ENCODE data around the gene HIRA. TPM values are rescaled to one million over a fixed set of nuclear protein-coding genes. Genes with fewer than 3 reads are reported as not detected.
"Not testable (repeated sequence)": the region's sequence is repeated elsewhere in the genome, so short reads cannot be mapped to it uniquely, and the experiment has no call there.

HIRA gene
- total RNA-seq, 4 donors from 2014 or later = 18.3 to 29.3 (median 20.3) TPM

DNA sequence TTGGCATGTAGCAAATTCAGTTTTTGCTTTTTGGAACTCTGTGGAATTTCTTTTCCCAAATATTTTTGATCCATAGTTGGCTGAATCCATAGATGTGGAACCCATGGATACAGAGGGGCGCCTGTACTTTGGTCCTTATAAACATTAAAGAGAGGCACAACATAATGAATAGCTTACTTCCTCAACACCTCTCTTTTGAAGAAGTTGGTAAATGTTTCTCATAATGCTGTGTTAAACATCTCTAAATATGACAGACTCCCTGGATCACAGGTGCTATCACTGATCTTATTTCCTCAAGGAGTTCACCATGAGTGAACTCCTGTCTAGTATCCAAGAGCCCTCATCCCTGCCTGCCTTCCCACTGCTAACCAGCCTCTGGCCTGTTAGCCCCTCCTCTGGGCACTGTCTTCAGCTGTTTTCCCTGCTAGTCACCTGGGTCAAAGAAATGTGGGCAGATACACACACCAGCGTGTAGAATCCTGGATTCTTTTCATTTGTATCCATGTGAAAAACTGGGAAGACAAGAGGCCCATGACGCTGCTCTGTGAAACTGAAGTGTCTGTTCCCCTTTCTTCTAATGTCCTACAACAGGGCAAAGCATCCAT lies 63.7 kb downstream of the HIRA start:
- no peaks in the 10 kb centered on the region for H3K27me3 ChIP-seq
- H3K27ac ChIP-seq = no peak overlapping the region
- H3K9me3 ChIP-seq = no peaks in the 10 kb centered on the region
- peaks cover 0 to 27% (median 13%) of the 10 kb centered on the region in 4 donors for H3K36me3 ChIP-seq
- no peak for DNase-seq
- intact Hi-C loops (cut with DNase I; ENCODE audit: low total_unique reads) = no loop called here
- H3K4me3 ChIP-seq = no peak overlapping the region
- no peak for TF ChIP-seq POLR2AphosphoS5 (IDR thresholded peaks at IDR 0.05)
- TF ChIP-seq EP300 (IDR thresholded peaks at IDR 0.05; ENCODE audit: low read depth) = no peak
- no peak for TF ChIP-seq POLR2A (IDR thresholded peaks at IDR 0.05)
- TF ChIP-seq, protein P1, sequence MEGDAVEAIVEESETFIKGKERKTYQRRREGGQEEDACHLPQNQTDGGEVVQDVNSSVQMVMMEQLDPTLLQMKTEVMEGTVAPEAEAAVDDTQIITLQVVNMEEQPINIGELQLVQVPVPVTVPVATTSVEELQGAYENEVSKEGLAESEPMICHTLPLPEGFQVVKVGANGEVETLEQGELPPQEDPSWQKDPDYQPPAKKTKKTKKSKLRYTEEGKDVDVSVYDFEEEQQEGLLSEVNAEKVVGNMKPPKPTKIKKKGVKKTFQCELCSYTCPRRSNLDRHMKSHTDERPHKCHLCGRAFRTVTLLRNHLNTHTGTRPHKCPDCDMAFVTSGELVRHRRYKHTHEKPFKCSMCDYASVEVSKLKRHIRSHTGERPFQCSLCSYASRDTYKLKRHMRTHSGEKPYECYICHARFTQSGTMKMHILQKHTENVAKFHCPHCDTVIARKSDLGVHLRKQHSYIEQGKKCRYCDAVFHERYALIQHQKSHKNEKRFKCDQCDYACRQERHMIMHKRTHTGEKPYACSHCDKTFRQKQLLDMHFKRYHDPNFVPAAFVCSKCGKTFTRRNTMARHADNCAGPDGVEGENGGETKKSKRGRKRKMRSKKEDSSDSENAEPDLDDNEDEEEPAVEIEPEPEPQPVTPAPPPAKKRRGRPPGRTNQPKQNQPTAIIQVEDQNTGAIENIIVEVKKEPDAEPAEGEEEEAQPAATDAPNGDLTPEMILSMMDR (IDR thresholded peaks at IDR 0.05) = no peak
- in situ Hi-C loops (cut with MboI; ENCODE audit: low pct_ligation_motif_present in 1 of 4, low pct_unique_long_range_greater_than_20kb in 1 of 4, low sequenced_read_pairs in 3 of 4) = no loop called here
- 86 to 92% methylated on average over 3 of the region's 3 CpGs for WGBS, 2 donors (ENCODE audit: low coverage in 1 of 2)
- no peaks in the 10 kb centered on the region for H3K4me1 ChIP-seq

- H3K4me3 ChIP-seq; DNase-seq; H3K27me3 ChIP-seq; H3K4me1 ChIP-seq; in situ Hi-C loops (cut with MboI; ENCODE audit: low pct_ligation_motif_present in 1 of 4, low pct_unique_long_range_greater_than_20kb in 1 of 4, low sequenced_read_pairs in 3 of 4); H3K27ac ChIP-seq; H3K9me3 ChIP-seq; intact Hi-C loops (cut with DNase I; ENCODE audit: low total_unique reads): not testable (repeated sequence)
- 95% methylated on average over 7 of the region's 7 CpGs; no CpG with 5 or more reads in 1 of the 2 donors for WGBS, 2 donors (ENCODE audit: low coverage in 1 of 2)
- H3K36me3 ChIP-seq = peaks cover 0 to 48% (median 17%) of the 10 kb centered on the region in 4 donors
Observed at GRCh38 chr22:19363541-19363940, 68.0 kb downstream of the HIRA start.

GRCh38 chr22:19361501-19362103 lies 69.9 kb downstream of the HIRA start:
- no peaks in the 10 kb centered on the region for H3K27me3 ChIP-seq
- in situ Hi-C loops (cut with MboI; ENCODE audit: low pct_ligation_motif_present in 1 of 4, low pct_unique_long_range_greater_than_20kb in 1 of 4, low sequenced_read_pairs in 3 of 4) (no loop called here), intact Hi-C loops (cut with DNase I; ENCODE audit: low total_unique reads) (no loop called here)
- H3K36me3 ChIP-seq = peaks cover 0 to 37% (median 22%) of the 10 kb centered on the region in 4 donors
- no peaks in the 10 kb centered on the region for H3K4me1 ChIP-seq
- H3K27ac ChIP-seq = no peak overlapping the region
- TF ChIP-seq EP300 (IDR thresholded peaks at IDR 0.05; ENCODE audit: low read depth) = no peak
- no peak for TF ChIP-seq POLR2A (IDR thresholded peaks at IDR 0.05)
- TF ChIP-seq, protein P1 (IDR thresholded peaks at IDR 0.05) = no peak
- no peak for TF ChIP-seq POLR2AphosphoS5 (IDR thresholded peaks at IDR 0.05)
- 84 to 94% methylated on average over 6 to 7 of the region's 7 CpGs for WGBS, 2 donors (ENCODE audit: low coverage in 1 of 2)
- no peak for DNase-seq
- H3K4me3 ChIP-seq = no peak overlapping the region
- no peaks in the 10 kb centered on the region for H3K9me3 ChIP-seq

- H3K9me3 ChIP-seq = no peaks in the 10 kb centered on the region
- no peak overlapping the region for H3K4me3 ChIP-seq
- 90 to 100% methylated on average over 2 of the region's 2 CpGs for WGBS, 2 donors (ENCODE audit: low coverage in 1 of 2)
- H3K36me3 ChIP-seq = peaks cover 0 to 42% (median 22%) of the 10 kb centered on the region in 4 donors
- DNase-seq = no peak
- intact Hi-C loops (cut with DNase I; ENCODE audit: low total_unique reads) (no loop called here), in situ Hi-C loops (cut with MboI; ENCODE audit: low pct_ligation_motif_present in 1 of 4, low pct_unique_long_range_greater_than_20kb in 1 of 4, low sequenced_read_pairs in 3 of 4) (no loop called here)
- no peak overlapping the region for H3K27ac ChIP-seq
- TF ChIP-seq POLR2A (IDR thresholded peaks at IDR 0.05) = no peak
- no peak for TF ChIP-seq EP300 (IDR thresholded peaks at IDR 0.05; ENCODE audit: low read depth)
- TF ChIP-seq, protein P1 (IDR thresholded peaks at IDR 0.05) = no peak
- TF ChIP-seq POLR2AphosphoS5 (IDR thresholded peaks at IDR 0.05) = no peak
- H3K27me3 ChIP-seq = no peaks in the 10 kb centered on the region
- H3K4me1 ChIP-seq = no peaks in the 10 kb centered on the region
Observed at GRCh38 chr22:19360862-19361261, 70.7 kb downstream of the HIRA start.

Data from transverse colon (tissue), 4 donors.